Measurements from ENCODE around the gene SBK1.

DNA sequence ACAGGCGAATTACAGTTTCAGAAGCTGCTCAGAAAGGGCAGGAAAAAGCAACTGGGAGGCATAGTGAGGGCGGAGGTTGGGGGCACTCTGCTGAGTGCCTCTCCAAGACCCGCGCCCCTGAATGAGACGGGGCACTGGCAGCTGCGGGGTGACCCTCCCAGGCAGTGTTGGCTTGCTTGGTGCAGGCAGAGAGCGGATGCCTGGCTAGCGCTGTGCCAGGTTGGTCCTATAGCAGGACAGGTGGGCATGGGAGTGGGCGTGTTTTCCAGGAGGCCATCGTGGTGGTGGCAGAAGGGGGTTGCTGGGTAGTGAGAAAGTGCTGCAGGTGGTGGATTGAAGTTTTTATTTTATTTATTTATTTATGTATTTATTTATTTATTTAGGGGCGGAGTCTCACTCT is 16.0 kb upstream of the SBK1 start:
- TF ChIP-seq GATA3 (IDR thresholded peaks at IDR 0.05; ENCODE audit: low read depth, low read length), result no peak
- no peak for TF ChIP-seq GATA2 (IDR thresholded peaks at IDR 0.05; ENCODE audit: low read depth, low read length)

All from SH-SY5Y (cell line).